OCI-LY7 (cell line): ENCODE results near the gene MIOS.

ENCODE experiments used
- EZH2phosphoT487 ChIP-seq: fragments of 200-600 bp; sonication (generic); IDR thresholded peaks from 2 replicates; pipeline ENCODE4 v1.6.1; 2018; ENCODE audit warnings: low read depth, borderline replicate concordance, mild to moderate bottlenecking, mixed run types, antibody characterized with exemption, low read length, moderate library complexity, mixed read lengths
- TF ChIP-seq, protein P1 (sequence below): fragments of 200-600 bp; sonication (generic); conservative IDR thresholded peaks from 2 replicates; pipeline ENCODE4 v1.5.1; 2014; ENCODE audit warnings: mild to moderate bottlenecking, antibody characterized with exemption, low read length, moderate library complexity, mixed read lengths

DNA sequence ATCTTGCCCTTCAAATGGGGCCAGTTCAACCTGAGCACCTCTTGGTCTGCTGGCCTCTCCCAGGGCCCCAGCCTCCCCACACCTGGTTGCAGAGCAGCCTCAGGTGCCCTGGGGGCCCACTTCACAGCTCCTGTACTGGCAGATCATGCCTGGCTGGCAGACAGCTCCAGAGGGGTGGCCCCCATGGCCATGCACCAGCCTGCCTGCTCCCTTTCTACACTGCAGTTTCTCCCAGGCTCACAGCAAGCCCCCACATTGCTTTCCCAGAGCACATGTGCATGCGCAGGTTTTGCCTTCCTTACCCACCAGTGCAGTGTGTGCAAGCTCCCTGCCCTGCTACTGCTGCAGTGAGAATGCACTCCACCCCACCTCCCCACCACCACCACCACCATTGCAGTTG, 9.8 kb upstream of the MIOS start:
- TF ChIP-seq, protein P1, sequence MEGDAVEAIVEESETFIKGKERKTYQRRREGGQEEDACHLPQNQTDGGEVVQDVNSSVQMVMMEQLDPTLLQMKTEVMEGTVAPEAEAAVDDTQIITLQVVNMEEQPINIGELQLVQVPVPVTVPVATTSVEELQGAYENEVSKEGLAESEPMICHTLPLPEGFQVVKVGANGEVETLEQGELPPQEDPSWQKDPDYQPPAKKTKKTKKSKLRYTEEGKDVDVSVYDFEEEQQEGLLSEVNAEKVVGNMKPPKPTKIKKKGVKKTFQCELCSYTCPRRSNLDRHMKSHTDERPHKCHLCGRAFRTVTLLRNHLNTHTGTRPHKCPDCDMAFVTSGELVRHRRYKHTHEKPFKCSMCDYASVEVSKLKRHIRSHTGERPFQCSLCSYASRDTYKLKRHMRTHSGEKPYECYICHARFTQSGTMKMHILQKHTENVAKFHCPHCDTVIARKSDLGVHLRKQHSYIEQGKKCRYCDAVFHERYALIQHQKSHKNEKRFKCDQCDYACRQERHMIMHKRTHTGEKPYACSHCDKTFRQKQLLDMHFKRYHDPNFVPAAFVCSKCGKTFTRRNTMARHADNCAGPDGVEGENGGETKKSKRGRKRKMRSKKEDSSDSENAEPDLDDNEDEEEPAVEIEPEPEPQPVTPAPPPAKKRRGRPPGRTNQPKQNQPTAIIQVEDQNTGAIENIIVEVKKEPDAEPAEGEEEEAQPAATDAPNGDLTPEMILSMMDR: no peak
- TF ChIP-seq EZH2phosphoT487: no peak
